AG09319 (cell line): Measurements from ENCODE around the gene B3GNT3.

ENCODE experiments used
- DNase-seq: peaks from one replicate; pipeline ENCODE4 v3.0.0-alpha.2; 2010; ENCODE audit warnings: low read depth; ENCODE audit errors: extremely low read depth
- TF ChIP-seq, protein P1 (sequence below): IDR thresholded peaks from 2 replicates; pipeline ENCODE4 v1.5.1; 2011; ENCODE audit warnings: low read depth, mild to moderate bottlenecking, inconsistent platforms, low read length, moderate library complexity

B3GNT3 gene

GRCh38 chr19:17752865-17753639 lies 41.9 kb upstream of the B3GNT3 start:
- TF ChIP-seq, protein P1, sequence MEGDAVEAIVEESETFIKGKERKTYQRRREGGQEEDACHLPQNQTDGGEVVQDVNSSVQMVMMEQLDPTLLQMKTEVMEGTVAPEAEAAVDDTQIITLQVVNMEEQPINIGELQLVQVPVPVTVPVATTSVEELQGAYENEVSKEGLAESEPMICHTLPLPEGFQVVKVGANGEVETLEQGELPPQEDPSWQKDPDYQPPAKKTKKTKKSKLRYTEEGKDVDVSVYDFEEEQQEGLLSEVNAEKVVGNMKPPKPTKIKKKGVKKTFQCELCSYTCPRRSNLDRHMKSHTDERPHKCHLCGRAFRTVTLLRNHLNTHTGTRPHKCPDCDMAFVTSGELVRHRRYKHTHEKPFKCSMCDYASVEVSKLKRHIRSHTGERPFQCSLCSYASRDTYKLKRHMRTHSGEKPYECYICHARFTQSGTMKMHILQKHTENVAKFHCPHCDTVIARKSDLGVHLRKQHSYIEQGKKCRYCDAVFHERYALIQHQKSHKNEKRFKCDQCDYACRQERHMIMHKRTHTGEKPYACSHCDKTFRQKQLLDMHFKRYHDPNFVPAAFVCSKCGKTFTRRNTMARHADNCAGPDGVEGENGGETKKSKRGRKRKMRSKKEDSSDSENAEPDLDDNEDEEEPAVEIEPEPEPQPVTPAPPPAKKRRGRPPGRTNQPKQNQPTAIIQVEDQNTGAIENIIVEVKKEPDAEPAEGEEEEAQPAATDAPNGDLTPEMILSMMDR, result no peak
- no peak for DNase-seq

GRCh38 chr19:17753976-17754375 lies 41.0 kb upstream of the B3GNT3 start:
- DNase-seq, result no peak
- TF ChIP-seq, protein P1, result no peak

GRCh38 chr19:17754634-17755442 lies 40.1 kb upstream of the B3GNT3 start:
- no peak for DNase-seq

GRCh38 chr19:17755443-17755890 lies 39.5 kb upstream of the B3GNT3 start:
- TF ChIP-seq, protein P1, result no peak

More at GRCh38 chr19:17754634-17755442, 40.1 kb upstream of the B3GNT3 start:
- TF ChIP-seq, protein P1, result no peak

DNA sequence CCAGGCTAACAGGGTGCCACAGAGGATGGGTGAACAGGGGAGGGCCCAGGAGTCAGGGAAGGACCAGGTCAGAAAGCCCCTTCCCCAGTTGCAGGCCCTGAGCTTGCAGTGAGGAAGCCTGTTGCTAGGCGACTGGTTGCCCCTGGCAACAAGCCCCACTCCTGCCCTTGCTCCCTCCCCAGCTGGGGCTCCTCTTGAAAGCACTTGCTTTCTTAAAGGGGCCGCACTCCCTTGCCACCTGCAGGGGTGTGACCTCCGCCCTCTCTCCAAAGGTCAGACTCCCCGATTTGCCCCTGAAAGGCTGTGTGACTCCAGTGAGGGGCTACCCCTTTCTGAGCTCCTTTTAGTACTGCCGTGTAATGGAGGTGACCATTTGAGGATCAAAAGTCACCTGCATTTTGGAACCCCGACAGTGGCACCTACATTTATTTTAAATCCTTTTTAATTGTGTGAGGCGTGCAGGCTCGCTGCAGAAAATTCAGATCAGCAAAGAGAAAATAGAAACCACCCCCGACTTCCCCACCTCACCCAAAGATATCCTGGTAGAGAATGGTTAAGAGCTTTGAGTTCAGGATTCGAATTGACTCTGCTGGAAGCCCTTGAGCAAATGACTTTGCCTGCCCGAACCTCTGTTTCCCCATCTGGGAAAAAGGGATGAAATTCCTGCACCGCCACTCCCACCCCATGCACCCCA lies 38.8 kb upstream of the B3GNT3 start:
- TF ChIP-seq, protein P1, result no peak
- no peak for DNase-seq

More at GRCh38 chr19:17755443-17755890, 39.5 kb upstream of the B3GNT3 start:
- no peak for DNase-seq

GRCh38 chr19:17757125-17757524 lies 37.8 kb upstream of the B3GNT3 start:
- TF ChIP-seq, protein P1, result no peak
- no peak for DNase-seq
